Measurements from ENCODE around the gene NRDE2.

DNA sequence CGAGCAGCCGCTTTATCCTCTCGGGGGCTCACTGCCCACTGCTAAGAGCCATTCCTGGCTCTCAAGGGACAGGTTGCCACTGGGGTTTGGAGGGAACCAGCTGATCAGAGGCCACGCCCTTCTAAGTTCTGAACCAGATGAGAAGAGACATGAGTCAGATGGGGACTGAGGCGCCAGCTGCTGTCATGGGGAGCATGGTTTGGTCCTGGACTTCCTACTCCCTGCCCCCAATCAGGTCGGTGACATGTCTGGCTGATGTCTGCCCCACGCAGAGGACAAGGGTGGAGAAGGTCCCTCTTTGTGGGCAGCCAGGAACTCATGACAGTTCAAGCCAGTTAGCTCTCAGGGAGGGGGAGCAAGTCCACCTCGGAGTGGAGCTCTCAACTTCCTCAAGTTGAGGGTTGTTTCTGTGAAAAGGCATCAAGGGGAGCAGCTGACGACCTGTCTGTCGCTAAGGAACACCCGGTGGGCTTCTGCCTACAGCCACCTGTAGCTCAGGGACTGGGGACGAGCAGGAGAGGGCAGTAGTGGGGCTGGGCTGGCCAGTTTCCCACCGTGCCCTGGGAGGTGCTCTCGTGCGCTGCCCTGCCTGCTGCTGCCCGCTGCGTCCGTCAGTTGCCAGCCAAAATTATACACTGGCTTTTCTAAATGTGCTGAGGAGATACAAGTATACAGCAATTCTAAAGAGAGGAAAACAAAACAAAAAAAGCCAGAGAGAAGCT, 54.9 kb downstream of the NRDE2 start:
- TF ChIP-seq, protein P1, sequence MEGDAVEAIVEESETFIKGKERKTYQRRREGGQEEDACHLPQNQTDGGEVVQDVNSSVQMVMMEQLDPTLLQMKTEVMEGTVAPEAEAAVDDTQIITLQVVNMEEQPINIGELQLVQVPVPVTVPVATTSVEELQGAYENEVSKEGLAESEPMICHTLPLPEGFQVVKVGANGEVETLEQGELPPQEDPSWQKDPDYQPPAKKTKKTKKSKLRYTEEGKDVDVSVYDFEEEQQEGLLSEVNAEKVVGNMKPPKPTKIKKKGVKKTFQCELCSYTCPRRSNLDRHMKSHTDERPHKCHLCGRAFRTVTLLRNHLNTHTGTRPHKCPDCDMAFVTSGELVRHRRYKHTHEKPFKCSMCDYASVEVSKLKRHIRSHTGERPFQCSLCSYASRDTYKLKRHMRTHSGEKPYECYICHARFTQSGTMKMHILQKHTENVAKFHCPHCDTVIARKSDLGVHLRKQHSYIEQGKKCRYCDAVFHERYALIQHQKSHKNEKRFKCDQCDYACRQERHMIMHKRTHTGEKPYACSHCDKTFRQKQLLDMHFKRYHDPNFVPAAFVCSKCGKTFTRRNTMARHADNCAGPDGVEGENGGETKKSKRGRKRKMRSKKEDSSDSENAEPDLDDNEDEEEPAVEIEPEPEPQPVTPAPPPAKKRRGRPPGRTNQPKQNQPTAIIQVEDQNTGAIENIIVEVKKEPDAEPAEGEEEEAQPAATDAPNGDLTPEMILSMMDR (conservative IDR thresholded peaks at IDR 0.05; ENCODE audit: low read length): no peak
- no peak for TF ChIP-seq EZH2phosphoT487 (IDR thresholded peaks at IDR 0.05; ENCODE audit: borderline replicate concordance, low read depth, low read length)
